Chondrocyte (in vitro differentiated cells): ENCODE measurements around the gene PDZRN3. TPM values are rescaled to one million over a fixed set of nuclear protein-coding genes. Genes with fewer than 3 reads are reported as not detected.
"Not testable (repeated sequence)": the region's sequence is repeated elsewhere in the genome, so short reads cannot be mapped to it uniquely, and the experiment has no call there.

Source experiments
- DNase-seq: peaks from one replicate; pipeline ENCODE4 v3.0.0; 2021; ENCODE audit warnings: mixed read lengths, low spot score
- H3K27ac Mint-ChIP-seq: one replicate; pipeline ENCODE4 v1.8.0; 2021; ENCODE audit warnings: mild to moderate bottlenecking, moderate library complexity, mixed read lengths; ENCODE audit not compliant: unreplicated experiment
- H3K27me3 Mint-ChIP-seq: 2 replicates; pipeline ENCODE4 v1.8.0; 2021; ENCODE audit warnings: low read depth, mixed read lengths
- H3K36me3 Mint-ChIP-seq: 2 replicates; pipeline ENCODE4 v1.8.0; 2021; ENCODE audit warnings: low read depth, mixed read lengths
- H3K4me1 Mint-ChIP-seq: 2 replicates; pipeline ENCODE4 v1.8.0; 2021; ENCODE audit warnings: low read depth, mild to moderate bottlenecking, mixed read lengths
- H3K4me3 Mint-ChIP-seq: one replicate; pipeline ENCODE4 v1.8.0; 2021; ENCODE audit warnings: mild to moderate bottlenecking, moderate library complexity, mixed read lengths; ENCODE audit not compliant: unreplicated experiment
- H3K9me3 Mint-ChIP-seq: 2 replicates; pipeline ENCODE4 v1.8.0; 2021; ENCODE audit warnings: low read depth, mixed read lengths
- CTCF ChIP-seq: fragments of 200-600 bp; sonication (generic); IDR thresholded peaks from 2 replicates; pipeline ENCODE4 v1.5.0; 2021; ENCODE audit warnings: antibody characterized with exemption, mild to moderate bottlenecking, moderate library complexity
- total RNA-seq: library from RNA; stranded (reverse); gene quantifications from 3 replicates; pipeline ENCODE4 v1.2.1, GENCODE V29; 2021

The PDZRN3 gene
- total RNA-seq, 1 donor from 2014 or later, result 19.4 TPM

GRCh38 chr3:73469331-73469730 lies 155.4 kb downstream of the PDZRN3 start:
- no peak for TF ChIP-seq CTCF
- H3K27me3 Mint-ChIP-seq, result no peaks in the 10 kb centered on the region
- no peak for DNase-seq
- no peaks in the 10 kb centered on the region for H3K36me3 Mint-ChIP-seq
- no peak overlapping the region for H3K27ac Mint-ChIP-seq
- H3K4me3 Mint-ChIP-seq, result no peak overlapping the region
- peaks cover 12% of the 10 kb centered on the region for H3K4me1 Mint-ChIP-seq
- H3K9me3 Mint-ChIP-seq, result no peaks in the 10 kb centered on the region

GRCh38 chr3:73467211-73467610 lies 157.5 kb downstream of the PDZRN3 start:
- H3K36me3 Mint-ChIP-seq, result no peaks in the 10 kb centered on the region
- H3K4me3 Mint-ChIP-seq, result no peak overlapping the region
- H3K27ac Mint-ChIP-seq, result no peak overlapping the region
- TF ChIP-seq CTCF, result no peak
- no peak for DNase-seq
- no peaks in the 10 kb centered on the region for H3K27me3 Mint-ChIP-seq
- H3K9me3 Mint-ChIP-seq, result no peaks in the 10 kb centered on the region
- peaks cover 13% of the 10 kb centered on the region for H3K4me1 Mint-ChIP-seq

GRCh38 chr3:73465926-73466325 lies 158.8 kb downstream of the PDZRN3 start:
- no peaks in the 10 kb centered on the region for H3K27me3 Mint-ChIP-seq
- no peak for DNase-seq
- no peak overlapping the region for H3K27ac Mint-ChIP-seq
- no peaks in the 10 kb centered on the region for H3K36me3 Mint-ChIP-seq
- no peak for TF ChIP-seq CTCF
- H3K4me3 Mint-ChIP-seq, result no peak overlapping the region
- H3K4me1 Mint-ChIP-seq, result peaks cover 5% of the 10 kb centered on the region
- H3K9me3 Mint-ChIP-seq, result no peaks in the 10 kb centered on the region

GRCh38 chr3:73464126-73464525 lies 160.6 kb downstream of the PDZRN3 start:
- not testable (repeated sequence) for H3K4me3 Mint-ChIP-seq, H3K27ac Mint-ChIP-seq, H3K27me3 Mint-ChIP-seq, H3K9me3 Mint-ChIP-seq, H3K4me1 Mint-ChIP-seq, H3K36me3 Mint-ChIP-seq, DNase-seq

- peaks cover 4% of the 10 kb centered on the region for H3K36me3 Mint-ChIP-seq
- no peaks in the 10 kb centered on the region for H3K9me3 Mint-ChIP-seq
- H3K4me3 Mint-ChIP-seq, result no peak overlapping the region
- TF ChIP-seq CTCF, result no peak
- no peaks in the 10 kb centered on the region for H3K27me3 Mint-ChIP-seq
- peaks cover 5% of the 10 kb centered on the region for H3K4me1 Mint-ChIP-seq
- no peak overlapping the region for H3K27ac Mint-ChIP-seq
- DNase-seq, result no peak
These were observed 163.2 kb downstream of the PDZRN3 start for GRCh38 chr3:73461547-73461946.

GRCh38 chr3:73459711-73460110 lies 165.0 kb downstream of the PDZRN3 start:
- TF ChIP-seq CTCF, result no peak
- Mint-ChIP-seq H3K36me3 (peaks cover 4% of the 10 kb centered on the region), H3K9me3 (no peaks in the 10 kb centered on the region), H3K27ac (no peak overlapping the region), H3K4me1 (peaks cover 9% of the 10 kb centered on the region), H3K27me3 (no peaks in the 10 kb centered on the region), H3K4me3 (no peak overlapping the region)
- no peak for DNase-seq
